Measurements from ENCODE around the gene NSF. TPM values are rescaled to one million over a fixed set of nuclear protein-coding genes. Genes with fewer than 3 reads are reported as not detected.

Gene NSF
- total and polyA plus RNA-seq, 7 donors = 15.0 to 41.8 (median 30.0) TPM

DNA sequence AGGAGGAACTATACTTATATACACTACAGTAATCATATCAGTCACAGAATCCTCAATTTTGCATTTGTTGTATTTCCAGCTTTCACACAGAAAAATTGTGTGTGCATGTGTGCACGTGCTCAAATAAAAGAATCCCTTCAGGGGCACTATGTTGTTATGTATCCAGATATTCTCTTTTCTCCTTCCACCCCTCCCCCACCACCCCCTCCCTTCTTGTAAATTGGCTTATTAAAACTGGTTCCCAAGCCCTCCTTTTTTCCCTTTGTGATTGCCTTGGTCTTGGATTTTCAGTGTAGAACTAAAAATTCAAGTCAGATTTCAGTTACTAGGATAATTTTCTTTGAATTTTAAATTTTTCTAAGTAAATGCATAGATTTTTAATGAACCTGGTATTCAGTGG lies 141.7 kb downstream of the NSF start:
- WGBS, 2 donors = 87 to 100% methylated on average over 1 of the region's 1 CpG
- H3K4me1 ChIP-seq = no peaks in the 10 kb centered on the region
- no peak for DNase-seq
- TF ChIP-seq, protein P1, sequence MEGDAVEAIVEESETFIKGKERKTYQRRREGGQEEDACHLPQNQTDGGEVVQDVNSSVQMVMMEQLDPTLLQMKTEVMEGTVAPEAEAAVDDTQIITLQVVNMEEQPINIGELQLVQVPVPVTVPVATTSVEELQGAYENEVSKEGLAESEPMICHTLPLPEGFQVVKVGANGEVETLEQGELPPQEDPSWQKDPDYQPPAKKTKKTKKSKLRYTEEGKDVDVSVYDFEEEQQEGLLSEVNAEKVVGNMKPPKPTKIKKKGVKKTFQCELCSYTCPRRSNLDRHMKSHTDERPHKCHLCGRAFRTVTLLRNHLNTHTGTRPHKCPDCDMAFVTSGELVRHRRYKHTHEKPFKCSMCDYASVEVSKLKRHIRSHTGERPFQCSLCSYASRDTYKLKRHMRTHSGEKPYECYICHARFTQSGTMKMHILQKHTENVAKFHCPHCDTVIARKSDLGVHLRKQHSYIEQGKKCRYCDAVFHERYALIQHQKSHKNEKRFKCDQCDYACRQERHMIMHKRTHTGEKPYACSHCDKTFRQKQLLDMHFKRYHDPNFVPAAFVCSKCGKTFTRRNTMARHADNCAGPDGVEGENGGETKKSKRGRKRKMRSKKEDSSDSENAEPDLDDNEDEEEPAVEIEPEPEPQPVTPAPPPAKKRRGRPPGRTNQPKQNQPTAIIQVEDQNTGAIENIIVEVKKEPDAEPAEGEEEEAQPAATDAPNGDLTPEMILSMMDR (IDR thresholded peaks at IDR 0.05) = no peak
- TF ChIP-seq EP300 (IDR thresholded peaks at IDR 0.05) (no peak), POLR2AphosphoS5 (IDR thresholded peaks at IDR 0.05) (no peak), POLR2A (IDR thresholded peaks at IDR 0.05) (no peak)
- H3K36me3 ChIP-seq = peaks cover 0 to 27% (median 0%) of the 10 kb centered on the region in 4 donors
- H3K4me3 ChIP-seq = no peak overlapping the region
- intact Hi-C loops (cut with DNase I) = no loop called here
- H3K27me3 ChIP-seq = no peaks in the 10 kb centered on the region
- no peaks in the 10 kb centered on the region for H3K9me3 ChIP-seq
- H3K27ac ChIP-seq = no peak overlapping the region

DNA sequence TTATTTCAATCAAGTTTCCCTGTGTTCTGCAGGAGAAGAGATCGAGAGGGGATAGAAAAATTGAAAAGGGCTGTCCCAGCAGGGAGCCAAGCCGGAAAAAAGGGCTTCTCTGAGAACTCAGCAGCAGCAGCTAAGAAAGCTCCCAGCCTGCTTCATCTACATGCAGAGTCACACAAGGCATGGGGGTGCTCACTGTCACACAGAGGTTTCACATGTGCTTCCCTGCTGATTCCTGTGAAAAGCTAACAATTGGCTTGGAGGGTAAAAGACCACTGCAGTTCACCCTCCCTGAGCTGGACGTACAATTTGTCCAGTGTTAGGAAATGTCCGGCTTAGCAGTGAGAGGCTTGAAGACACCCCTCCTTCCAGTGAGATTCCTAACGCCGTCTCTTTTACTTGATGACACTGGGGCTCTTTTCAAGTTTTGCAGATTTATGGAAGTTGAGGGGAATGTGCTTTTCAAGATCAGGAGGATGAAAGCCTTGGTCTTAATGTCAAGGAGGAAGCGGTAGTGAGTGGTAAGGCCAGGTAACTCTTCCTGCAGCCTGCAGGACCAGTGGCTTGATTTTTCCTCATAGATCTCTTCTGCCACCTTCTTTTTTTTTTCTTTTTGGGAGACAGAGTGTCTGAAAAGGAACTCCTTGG lies 142.4 kb downstream of the NSF start:
- Histone ChIP-seq H3K36me3 (peaks cover 0 to 20% (median 0%) of the 10 kb centered on the region in 4 donors), H3K9me3 (no peaks in the 10 kb centered on the region), H3K27me3 (no peaks in the 10 kb centered on the region), H3K4me3 (no peak overlapping the region), H3K4me1 (no peaks in the 10 kb centered on the region), H3K27ac (no peak overlapping the region)
- intact Hi-C loops (cut with DNase I) = no loop called here
- TF ChIP-seq EP300 (IDR thresholded peaks at IDR 0.05) (no peak), POLR2AphosphoS5 (IDR thresholded peaks at IDR 0.05) (no peak), POLR2A (IDR thresholded peaks at IDR 0.05) (no peak)
- TF ChIP-seq, protein P1 (IDR thresholded peaks at IDR 0.05) = no peak
- 89 to 93% methylated on average over 7 of the region's 7 CpGs for WGBS, 2 donors
- DNase-seq = no peak

DNA sequence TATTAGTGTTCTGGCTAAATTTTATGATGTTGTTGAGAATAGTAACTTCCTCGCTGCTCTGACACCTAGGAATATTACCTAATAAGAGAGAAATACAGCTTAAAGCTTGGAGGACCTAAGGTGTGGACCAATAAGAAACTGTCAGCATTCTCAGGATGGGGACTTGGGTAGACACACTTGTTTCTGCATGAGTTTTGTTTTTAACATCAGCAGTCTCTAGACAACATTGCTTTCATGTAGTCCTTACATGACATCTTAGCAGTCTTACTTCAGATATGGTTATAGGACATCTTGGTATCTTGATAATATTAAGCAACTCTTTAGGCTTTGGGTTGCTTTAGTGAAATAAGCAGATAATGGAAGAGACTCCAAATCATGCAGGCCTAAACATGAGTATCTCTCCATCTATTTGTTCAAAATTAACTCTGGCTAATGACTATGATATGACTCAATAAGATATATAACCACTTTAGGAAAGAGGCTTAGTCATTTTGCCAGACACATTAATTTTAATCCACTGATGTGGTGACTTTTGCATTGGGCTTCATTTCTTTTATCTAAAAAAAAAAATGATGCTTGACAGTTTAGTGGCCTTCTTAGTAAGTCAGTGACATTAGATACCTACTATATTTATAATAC lies 143.5 kb downstream of the NSF start:
- intact Hi-C loops (cut with DNase I) = no loop called here
- peaks cover 0 to 9% (median 0%) of the 10 kb centered on the region in 4 donors for H3K36me3 ChIP-seq
- no peaks in the 10 kb centered on the region for H3K9me3 ChIP-seq
- H3K4me1 ChIP-seq = no peaks in the 10 kb centered on the region
- H3K27me3 ChIP-seq = no peaks in the 10 kb centered on the region
- WGBS, 2 donors = 95 to 97% methylated on average over 1 of the region's 1 CpG
- no peak for DNase-seq
- TF ChIP-seq, protein P1 (IDR thresholded peaks at IDR 0.05) = no peak
- TF ChIP-seq POLR2A (IDR thresholded peaks at IDR 0.05) = no peak
- no peak for TF ChIP-seq EP300 (IDR thresholded peaks at IDR 0.05)
- TF ChIP-seq POLR2AphosphoS5 (IDR thresholded peaks at IDR 0.05) = no peak
- no peak overlapping the region for H3K4me3 ChIP-seq
- H3K27ac ChIP-seq = no peak overlapping the region

DNA sequence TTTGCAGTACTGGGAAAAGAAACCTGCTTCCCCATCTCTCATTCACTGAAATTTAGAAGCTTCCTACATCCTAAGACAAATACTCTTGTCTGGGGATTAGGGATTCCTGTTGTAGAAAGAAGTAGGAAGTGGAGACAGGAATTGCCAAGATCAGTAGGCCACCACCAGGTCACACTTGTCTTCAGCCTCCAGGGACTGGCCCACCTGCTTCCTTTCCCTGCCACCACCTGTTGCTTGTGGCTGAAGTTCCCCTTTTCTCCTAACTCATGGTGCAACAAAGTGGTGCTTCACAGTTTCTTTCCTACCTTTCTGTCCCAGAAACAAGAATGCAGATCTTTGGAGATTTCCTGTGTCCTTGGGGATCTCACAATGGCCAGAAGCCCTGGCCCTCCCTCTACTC lies 145.6 kb downstream of the NSF start:
- Histone ChIP-seq H3K9me3 (no peaks in the 10 kb centered on the region), H3K27me3 (no peaks in the 10 kb centered on the region), H3K36me3 (peaks cover 0 to 4% (median 0%) of the 10 kb centered on the region in 4 donors), H3K27ac (no peak overlapping the region), H3K4me1 (no peaks in the 10 kb centered on the region), H3K4me3 (no peak overlapping the region)
- no peak for DNase-seq
- TF ChIP-seq, protein P1 (IDR thresholded peaks at IDR 0.05) = no peak
- TF ChIP-seq EP300 (IDR thresholded peaks at IDR 0.05) (no peak), POLR2AphosphoS5 (IDR thresholded peaks at IDR 0.05) (no peak), POLR2A (IDR thresholded peaks at IDR 0.05) (no peak)
- intact Hi-C loops (cut with DNase I) = no loop called here
